Tibial artery (tissue), 4 donors: ENCODE data around the gene ZNF497.
A peak's percentile ranks its signal among the peaks of the same experiment; 100 is the strongest.

Experiments
- DNase-seq, 2 donors: peaks; one replicate each; pipeline ENCODE4 v3.0.0-alpha.2; 2019
- H3K27ac ChIP-seq, 2 donors: fragments of 200-600 bp; sonication (generic) in 1 of 2; 1 replicate in 1 of 2; 2 replicates in 1 of 2; pipeline ENCODE4 v1.5.1; 2018 to 2019; ENCODE audit warnings: mild to moderate bottlenecking in 1 of 2
- H3K27me3 ChIP-seq, 2 donors: fragments of 200-600 bp; sonication (generic) in 1 of 2; one replicate each; pipeline versions ENCODE4 v1.5.1 to v1.6.0; 2016 to 2019
- H3K36me3 ChIP-seq, 3 donors: fragments of 200-600 bp; sonication (generic) in 2 of 3; one replicate each; pipeline ENCODE4 v1.5.1; 2016 to 2019; ENCODE audit warnings: mild to moderate bottlenecking in 2 of 3
- H3K4me1 ChIP-seq, 4 donors: fragments of 200-600 bp; sonication (generic) in 2 of 4; 1 replicate in 3 of 4; 2 replicates in 1 of 4; pipeline ENCODE4 v1.5.1; 2016 to 2019
- H3K4me3 ChIP-seq, 2 donors: fragments of 200-600 bp; sonication (generic) in 1 of 2; 1 replicate in 1 of 2; 2 replicates in 1 of 2; pipeline ENCODE4 v1.5.1; 2018 to 2019; ENCODE audit warnings: mild to moderate bottlenecking in 2 of 2
- H3K9me3 ChIP-seq, 3 donors: fragments of 200-600 bp; sonication (generic) in 1 of 3; one replicate each; pipeline ENCODE4 v1.5.1; 2016 to 2019
- CTCF ChIP-seq, 2 experiments: fragments of 200-600 bp in 1 of 2; fragments of 450-650 bp in 1 of 2; IDR thresholded peaks; one replicate each; pipeline ENCODE4 v1.5.1; 2017 to 2019; ENCODE audit warnings: antibody characterized with exemption in 2 of 2, mild to moderate bottlenecking in 1 of 2, moderate library complexity in 1 of 2
- intact Hi-C: fragments of 100-400 bp; cut with DNase I; formaldehyde crosslinking; loops from one replicate; pipeline ENCODE4 v1.15.0; 2023; ENCODE audit warnings: low total_unique reads

The ZNF497 gene

GRCh38 chr19:58399903-58400302, 37.4 kb upstream of the ZNF497 start:
- Histone ChIP-seq H3K4me3 (no peak overlapping the region), H3K27ac (no peak overlapping the region), H3K9me3 (no peaks in the 10 kb centered on the region), H3K27me3 (peaks cover 0 to 26% of the 10 kb centered on the region in 2 donors), H3K36me3 (peaks cover 3 to 5% (median 4%) of the 10 kb centered on the region in 3 donors), H3K4me1 (peaks cover 0 to 35% (median 24%) of the 10 kb centered on the region in 4 donors)
- peak in 1 of 2 donors; percentile 51 for DNase-seq
- intact Hi-C loops: no loop called here
- TF ChIP-seq CTCF (IDR thresholded peaks at IDR 0.05): no peak

GRCh38 chr19:58398545-58398944, 36.0 kb upstream of the ZNF497 start:
- TF ChIP-seq CTCF (IDR thresholded peaks at IDR 0.05): no peak
- peaks cover 17 to 18% (median 18%) of the 10 kb centered on the region in 3 donors for H3K36me3 ChIP-seq
- H3K4me1 ChIP-seq: peaks cover 0 to 35% (median 24%) of the 10 kb centered on the region in 4 donors
- H3K4me3 ChIP-seq: no peak overlapping the region
- intact Hi-C loops: no loop called here
- H3K27ac ChIP-seq: no peak overlapping the region
- no peak for DNase-seq
- no peaks in the 10 kb centered on the region for H3K9me3 ChIP-seq
- peaks cover 0 to 26% of the 10 kb centered on the region in 2 donors for H3K27me3 ChIP-seq

- TF ChIP-seq CTCF (IDR thresholded peaks at IDR 0.05): no peak
- H3K9me3 ChIP-seq: no peaks in the 10 kb centered on the region
- peaks cover 22 to 23% (median 23%) of the 10 kb centered on the region in 3 donors for H3K36me3 ChIP-seq
- H3K4me1 ChIP-seq: peaks cover 0 to 35% (median 24%) of the 10 kb centered on the region in 4 donors
- H3K27ac ChIP-seq: no peak overlapping the region
- H3K4me3 ChIP-seq: no peak overlapping the region
- intact Hi-C loops: no loop called here
- no peak for DNase-seq
- peaks cover 0 to 26% of the 10 kb centered on the region in 2 donors for H3K27me3 ChIP-seq
Observed at GRCh38 chr19:58398087-58398486, 35.5 kb upstream of the ZNF497 start.

- Histone ChIP-seq H3K4me3 (no peak overlapping the region), H3K36me3 (peaks cover 27 to 28% (median 28%) of the 10 kb centered on the region in 3 donors), H3K9me3 (no peaks in the 10 kb centered on the region), H3K4me1 (peaks cover 0 to 35% (median 24%) of the 10 kb centered on the region in 4 donors), H3K27ac (no peak overlapping the region), H3K27me3 (peaks cover 0 to 26% of the 10 kb centered on the region in 2 donors)
- no peak for DNase-seq
- intact Hi-C loops: no loop called here
- TF ChIP-seq CTCF (IDR thresholded peaks at IDR 0.05): no peak
Observed at GRCh38 chr19:58397533-58398037, 35.0 kb upstream of the ZNF497 start.

DNA sequence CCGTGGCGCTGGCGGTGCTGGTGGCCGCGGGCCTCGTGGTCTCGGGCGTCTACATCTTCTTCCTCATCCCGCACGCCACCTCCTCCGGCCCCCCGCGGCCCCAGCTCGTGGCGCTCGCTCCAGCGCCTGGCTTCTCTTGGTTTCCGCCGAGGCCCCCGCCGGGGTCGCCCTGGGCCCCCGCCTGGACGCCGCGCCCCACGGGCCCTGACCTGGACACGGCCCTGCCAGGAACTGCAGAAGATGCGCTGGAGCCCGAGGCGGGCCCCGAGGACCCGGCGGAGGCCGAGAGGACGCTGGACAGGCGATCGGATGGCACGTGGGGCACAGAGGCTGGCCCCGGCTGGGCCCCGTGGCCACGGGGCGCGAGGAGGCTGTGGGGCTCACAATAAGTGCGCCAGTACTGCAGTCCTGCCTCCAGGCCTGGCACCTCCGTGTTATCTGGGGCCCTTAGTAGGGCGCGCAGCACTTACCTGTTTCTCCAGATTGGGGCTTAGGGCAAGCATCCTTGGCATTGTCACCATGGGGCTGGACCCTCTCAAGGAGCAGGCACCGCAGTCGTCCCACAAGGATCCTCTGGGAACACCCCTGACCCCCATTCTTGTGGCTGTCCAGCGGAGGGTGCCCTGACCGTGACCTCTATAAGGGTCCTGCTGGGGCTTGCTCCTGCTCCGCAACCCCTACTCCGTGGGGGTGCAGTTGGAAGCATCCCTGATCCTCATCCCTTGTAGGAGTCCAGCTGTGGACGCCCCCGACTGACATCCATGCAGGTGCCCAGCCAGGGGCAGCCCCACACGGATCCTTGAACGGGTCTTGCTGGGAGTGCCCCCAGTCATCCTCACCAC, 34.4 kb upstream of the ZNF497 start:
- H3K4me1 ChIP-seq: peaks cover 0 to 32% (median 21%) of the 10 kb centered on the region in 4 donors
- no peak for TF ChIP-seq CTCF (IDR thresholded peaks at IDR 0.05)
- H3K27me3 ChIP-seq: peaks cover 0 to 26% of the 10 kb centered on the region in 2 donors
- no peak overlapping the region for H3K4me3 ChIP-seq
- intact Hi-C loops: no loop called here
- DNase-seq: no peak
- H3K9me3 ChIP-seq: no peaks in the 10 kb centered on the region
- peaks cover 31 to 35% (median 33%) of the 10 kb centered on the region in 3 donors for H3K36me3 ChIP-seq
- no peak overlapping the region for H3K27ac ChIP-seq
